Lower lobe of right lung (tissue), 2 donors: ENCODE results near the gene CDC45. TPM values are rescaled to one million over a fixed set of nuclear protein-coding genes. Genes with fewer than 3 reads are reported as not detected.
"Not testable (repeated sequence)": the region's sequence is repeated elsewhere in the genome, so short reads cannot be mapped to it uniquely, and the experiment has no call there.

Experiments
- ATAC-seq, 2 donors: fragments of 200-7000 bp; cut with Tn5 transposase; one replicate each; pipeline ENCODE4 v1.9.1; 2020 to 2022; ENCODE audit warnings: mild to moderate bottlenecking in 2 of 2, moderate library complexity in 2 of 2
- DNase-seq: peaks from one replicate; pipeline ENCODE4 v3.0.0-alpha.2; 2020
- H3K27ac ChIP-seq: fragments of 200-600 bp; one replicate; pipeline ENCODE4 v1.8.0; 2022
- H3K27me3 ChIP-seq: fragments of 200-600 bp; one replicate; pipeline ENCODE4 v1.8.0; 2022; ENCODE audit warnings: low read depth
- H3K36me3 ChIP-seq: fragments of 200-600 bp; one replicate; pipeline ENCODE4 v1.8.0; 2022; ENCODE audit warnings: mild to moderate bottlenecking
- H3K4me1 ChIP-seq: fragments of 200-600 bp; one replicate; pipeline ENCODE4 v1.8.0; 2022
- H3K4me3 ChIP-seq: fragments of 200-600 bp; one replicate; pipeline ENCODE4 v1.8.0; 2022; ENCODE audit warnings: mild to moderate bottlenecking
- H3K9me3 ChIP-seq: fragments of 200-600 bp; one replicate; pipeline ENCODE4 v1.8.0; 2022
- CTCF ChIP-seq: fragments of 200-600 bp; IDR thresholded peaks from one replicate; pipeline ENCODE4 v1.8.0; 2022; ENCODE audit warnings: antibody characterized with exemption, mild to moderate bottlenecking
- intact Hi-C: fragments of 100-400 bp; cut with DNase I; formaldehyde crosslinking; loops from one replicate; pipeline ENCODE4 v1.11.0; 2022
- total RNA-seq: library from RNA; stranded (reverse); fragmentation: NEBNext Ultra II Directional; extraction: Animal tissue kit (Norgen Biotek cat#: 25700); gene quantifications from one replicate; pipeline ENCODE4 v1.2.1, GENCODE V29; 2021
- donor health status: DM: no; HTN: yes; CAD: no; lungs with severe emphysema.

The CDC45 gene
- total RNA-seq, 1 donor from 2014 or later: 1.4 TPM

GRCh38 chr22:19432133-19432851, 47.4 kb upstream of the CDC45 start, which contains the start of gene MRPL40:
TSS of gene MRPL40 (plus strand) at chr22:19432545. CDS start at chr22:19432555, 10 bp downstream.
- Histone ChIP-seq H3K9me3 (no peaks in the 10 kb centered on the region), H3K4me1 (peaks cover 38% of the 10 kb centered on the region), H3K27ac (peak within 1 kb of the TSS; percentile 98), H3K27me3 (no peaks in the 10 kb centered on the region), H3K4me3 (peak within 1 kb of the TSS; percentile 69), H3K36me3 (peaks cover 29% of the 10 kb centered on the region)
- DNase-seq: peak; percentile 98
- TF ChIP-seq CTCF: no peak
- intact Hi-C loops: no loop called here
- ATAC-seq: peak; percentile 98 to 99

- H3K4me3 ChIP-seq: no peak overlapping the region
- no peaks in the 10 kb centered on the region for H3K9me3 ChIP-seq
- peaks cover 39% of the 10 kb centered on the region for H3K36me3 ChIP-seq
- intact Hi-C loops: no loop called here
- no peak for TF ChIP-seq CTCF
- H3K27me3 ChIP-seq: no peaks in the 10 kb centered on the region
- DNase-seq (no peak), ATAC-seq (no peak)
- no peak overlapping the region for H3K27ac ChIP-seq
- peaks cover 23% of the 10 kb centered on the region for H3K4me1 ChIP-seq
These were observed 45.3 kb upstream of the CDC45 start for GRCh38 chr22:19434401-19434800.

DNA sequence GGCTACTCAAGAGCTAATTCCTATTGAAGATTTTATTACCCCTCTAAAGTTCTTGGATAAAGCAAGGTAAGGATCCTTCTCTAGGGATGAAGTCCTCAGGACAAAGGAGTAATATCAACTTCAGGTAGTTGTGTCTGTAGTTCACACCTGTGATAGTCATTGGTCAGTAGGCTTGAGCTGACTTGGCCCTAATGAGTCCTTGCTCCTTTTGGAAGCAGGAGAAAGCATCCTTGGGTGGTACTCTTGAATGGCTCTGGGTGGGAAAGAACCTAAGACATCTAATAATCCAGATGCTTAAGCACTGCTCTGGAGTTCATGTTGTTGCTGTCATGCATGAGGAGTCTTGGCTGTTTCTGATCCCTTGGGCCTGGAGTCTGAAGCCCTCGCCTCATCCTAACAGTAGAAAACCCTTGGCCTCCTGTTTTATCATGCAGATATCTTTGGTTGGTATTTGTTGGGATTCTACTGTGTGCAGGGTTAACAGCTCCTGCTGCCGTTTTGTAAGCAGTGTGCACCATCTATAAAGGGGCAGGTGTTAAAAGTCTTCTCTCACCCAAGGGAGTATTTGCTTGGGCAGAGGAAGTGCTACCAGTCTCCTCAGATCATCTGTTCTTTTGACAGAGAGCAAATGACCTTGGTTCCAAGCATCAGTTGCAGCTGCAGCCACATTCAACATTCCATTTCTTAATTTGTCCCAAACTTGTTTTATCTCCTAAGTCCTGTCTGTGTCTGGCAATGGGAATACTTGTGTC, 44.7 kb upstream of the CDC45 start:
- ATAC-seq: no peak
- TF ChIP-seq CTCF: no peak
- DNase-seq: no peak
- Histone ChIP-seq H3K4me3 (no peak overlapping the region), H3K27ac (no peak overlapping the region), H3K9me3 (no peaks in the 10 kb centered on the region), H3K36me3 (peaks cover 39% of the 10 kb centered on the region), H3K4me1 (peaks cover 17% of the 10 kb centered on the region), H3K27me3 (no peaks in the 10 kb centered on the region)
- intact Hi-C loops: no loop called here

- H3K27ac ChIP-seq, H3K27me3 ChIP-seq, ATAC-seq, intact Hi-C loops, H3K4me3 ChIP-seq, H3K4me1 ChIP-seq, H3K9me3 ChIP-seq, DNase-seq: not testable (repeated sequence)
- peaks cover 39% of the 10 kb centered on the region for H3K36me3 ChIP-seq
These were observed 43.1 kb upstream of the CDC45 start for GRCh38 chr22:19436444-19437161.

GRCh38 chr22:19438298-19438697, 41.4 kb upstream of the CDC45 start:
- ATAC-seq: no peak
- no peak for DNase-seq
- H3K27ac ChIP-seq: no peak overlapping the region
- H3K27me3 ChIP-seq: no peaks in the 10 kb centered on the region
- H3K36me3 ChIP-seq: peaks cover 50% of the 10 kb centered on the region
- no peaks in the 10 kb centered on the region for H3K9me3 ChIP-seq
- H3K4me1 ChIP-seq: peaks cover 2% of the 10 kb centered on the region
- intact Hi-C loops: no loop called here
- H3K4me3 ChIP-seq: no peak overlapping the region
- TF ChIP-seq CTCF: no peak
